ENCODE data around the gene PGM1.

GRCh38 chr1:63691701-63692425 lies 98.7 kb downstream of the PGM1 start:
- TF ChIP-seq CTCF (IDR thresholded peaks at IDR 0.05; ENCODE audit: low read length) (peak; percentile 79), EZH2 (IDR thresholded peaks at IDR 0.05; ENCODE audit: borderline replicate concordance, low read length) (no peak)

Data from OCI-LY1 (cell line).